B cell (primary cell): Measurements from ENCODE around the gene HECTD2. TPM values are rescaled to one million over a fixed set of nuclear protein-coding genes. Genes with fewer than 3 reads are reported as not detected.

Experiments used
- ATAC-seq: fragments of 200-7000 bp; cut with Tn5 transposase; one replicate; pipeline ENCODE4 v1.10.0; 2021; ENCODE audit warnings: low read depth, mild to moderate bottlenecking, moderate number of reproducible peaks, moderate library complexity
- CTCF ChIA-PET: fragments of 350-600 bp; sonication (Branson Sonifier 250); formaldehyde crosslinking; loops from one replicate; lab custom pipeline; 2021; ENCODE audit warnings: antibody characterized with exemption, inconsistent platforms; lab: Charles Lee
- POLR2A ChIA-PET: fragments of 350-600 bp; sonication (Branson Sonifier 250); formaldehyde crosslinking; loops from one replicate; lab custom pipeline; 2021; ENCODE audit warnings: antibody characterized with exemption; lab: Charles Lee
- DNase-seq: peaks from one replicate; pipeline ENCODE4 v3.0.0; 2013
- H2AFZ ChIP-seq: 2 replicates; pipeline ENCODE4 v1.6.1; 2012; ENCODE audit warnings: mild to moderate bottlenecking, low read depth, low read length; ENCODE audit not compliant: insufficient read depth, poor library complexity, severe bottlenecking
- H3K27ac ChIP-seq, 2 donors: 1 replicate in 1 of 2; 2 replicates in 1 of 2; pipeline ENCODE4 v1.5.1; 2012 to 2013; ENCODE audit warnings: low read length in 2 of 2, mild to moderate bottlenecking in 2 of 2, moderate library complexity in 1 of 2
- H3K27me3 ChIP-seq, 4 experiments: fragments of 200-600 bp in 1 of 4; sonication (generic) in 1 of 4; replicated peaks in 1 of 4; 1 replicate in 2 of 4; 2 replicates in 2 of 4; pipeline versions ENCODE4 v1.6.1 to v1.7.0; 2013 to 2016; ENCODE audit warnings: low read length in 3 of 4, mild to moderate bottlenecking in 2 of 4, mixed read lengths in 1 of 4, moderate library complexity in 1 of 4; ENCODE audit not compliant: insufficient read depth in 4 of 4, control insufficient read depth in 3 of 4; ENCODE audit errors: control extremely low read depth in 1 of 4
- H3K36me3 ChIP-seq, 2 experiments: replicated peaks in 1 of 2; 1 replicate in 1 of 2; 2 replicates in 1 of 2; pipeline versions ENCODE4 v1.6.1 to v1.7.1; 2013; ENCODE audit warnings: low read length in 1 of 2; ENCODE audit not compliant: insufficient read depth in 2 of 2, control insufficient read depth in 1 of 2; ENCODE audit errors: control extremely low read depth in 1 of 2, extremely low read depth in 1 of 2
- H3K4me1 ChIP-seq, 2 donors: fragments of 200-600 bp in 1 of 2; sonication (generic) in 1 of 2; 1 replicate in 1 of 2; 2 replicates in 1 of 2; pipeline versions ENCODE4 v1.5.1 to v1.6.1; 2013 to 2017; ENCODE audit warnings: low read length in 2 of 2; ENCODE audit not compliant: control insufficient read depth in 2 of 2, insufficient read depth in 2 of 2
- H3K4me2 ChIP-seq: replicated peaks from 2 replicates; pipeline ENCODE3; 2012; ENCODE audit warnings: mild to moderate bottlenecking, low read depth, low read length; ENCODE audit not compliant: poor library complexity, severe bottlenecking
- H3K4me3 ChIP-seq, 5 experiments: fragments of 200-600 bp in 1 of 5; sonication (generic) in 1 of 5; 1 replicate in 3 of 5; 2 replicates in 2 of 5; pipeline versions ENCODE4 v1.5.1 to v1.7.0; 2011 to 2016; ENCODE audit warnings: low read length in 4 of 5, mild to moderate bottlenecking in 4 of 5, low read depth in 2 of 5, control low read depth in 1 of 5, moderate library complexity in 1 of 5; ENCODE audit not compliant: insufficient read depth in 1 of 5; ENCODE audit errors: control extremely low read depth in 1 of 5, extremely low read depth in 1 of 5
- H3K79me2 ChIP-seq: fragments of 200-600 bp; sonication (generic); one replicate; pipeline ENCODE4 v1.6.0; 2016; ENCODE audit warnings: low read length; ENCODE audit not compliant: control insufficient read depth, insufficient read depth
- H3K9ac ChIP-seq: fragments of 200-600 bp; sonication (generic); 2 replicates; pipeline ENCODE4 v1.6.1; 2017; ENCODE audit warnings: mild to moderate bottlenecking, low read length, moderate library complexity
- H3K9me3 ChIP-seq, 3 donors: one replicate each; pipeline versions ENCODE4 v1.6.1 to v1.7.1; 2013; ENCODE audit warnings: low read length in 2 of 3; ENCODE audit not compliant: control insufficient read depth in 2 of 3, insufficient read depth in 1 of 3; ENCODE audit errors: control extremely low read depth in 1 of 3
- H4K20me1 ChIP-seq: 2 replicates; pipeline ENCODE4 v1.6.0; 2012; ENCODE audit warnings: mild to moderate bottlenecking, low read length; ENCODE audit not compliant: insufficient read depth, control insufficient read depth, poor library complexity, severe bottlenecking
- H3K27ac Mint-ChIP-seq: one replicate; pipeline ENCODE4 v1.8.0; 2021; ENCODE audit warnings: mixed read lengths
- H3K27me3 Mint-ChIP-seq: one replicate; pipeline ENCODE4 v1.8.0; 2021; ENCODE audit warnings: mixed read lengths
- H3K4me1 Mint-ChIP-seq: one replicate; pipeline ENCODE4 v1.8.0; 2021; ENCODE audit warnings: mixed read lengths
- H3K4me3 Mint-ChIP-seq: one replicate; pipeline ENCODE4 v1.8.0; 2021; ENCODE audit warnings: mixed read lengths
- H3K9me3 Mint-ChIP-seq: one replicate; pipeline ENCODE4 v1.8.0; 2022; ENCODE audit warnings: mixed read lengths; ENCODE audit not compliant: insufficient read depth
- CTCF ChIP-seq: fragments of 200-600 bp; IDR thresholded peaks from one replicate; pipeline ENCODE4 v1.8.0; 2022; ENCODE audit warnings: antibody characterized with exemption, mild to moderate bottlenecking
- EZH2 ChIP-seq: IDR thresholded peaks from 2 replicates; pipeline ENCODE4 v1.6.1; 2012; ENCODE audit warnings: borderline replicate concordance, low read depth, mild to moderate bottlenecking, moderate library complexity, low read length; ENCODE audit not compliant: insufficient read depth, poor library complexity, severe bottlenecking
- WGBS: methylation state at CpG from one replicate; pipeline ENCODE4 v1.1.5; 2013; ENCODE audit warnings: missing lambda C conversion rate; ENCODE audit not compliant: insufficient coverage; 5-methylcytosine and 5-hydroxymethylcytosine counted together
- intact Hi-C: fragments of 100-400 bp; cut with micrococcal nuclease; formaldehyde crosslinking; loops from one replicate; pipeline ENCODE4 v1.10.0; 2022
- polyA plus RNA-seq: library from polyadenylated mRNA; depleted of rRNA; stranded (reverse); fragments of >200 nt; gene quantifications from 2 replicates; pipeline ENCODE4 v1.2.3, GENCODE V29; 2012
- total RNA-seq, 2 donors: library from RNA; stranded (reverse); fragments of 120-200 nt in 1 of 2; gene quantifications; 1 replicate in 1 of 2; 2 replicates in 1 of 2; pipeline versions ENCODE4 v1.2.3 to v1.2.4, GENCODE V29; 2013 to 2022

HECTD2 gene
- total and polyA plus RNA-seq, 2 donors (not counting 1 experiment from before 2014, with no cell fraction given) = 2.9 to 7.9 TPM

- no peaks in the 10 kb centered on the region for H3K79me2 ChIP-seq
- no peak overlapping the region for H3K4me3 ChIP-seq
- H3K4me1 Mint-ChIP-seq = no peaks in the 10 kb centered on the region
- no peak overlapping the region for H2AFZ ChIP-seq
- H3K9ac ChIP-seq = no peak overlapping the region
- DNase-seq (no peak), ATAC-seq (no peak)
- POLR2A ChIA-PET = no interaction called here
- TF ChIP-seq EZH2 = no peak
- no peak for TF ChIP-seq CTCF
- intact Hi-C loops = no loop called here
- H3K27ac ChIP-seq = no peak overlapping the region
- peaks cover 6% of the 10 kb centered on the region for H3K9me3 Mint-ChIP-seq
- H3K4me2 ChIP-seq = no peak overlapping the region
- H3K9me3 ChIP-seq = peaks cover 0 to 6% (median 0%) of the 10 kb centered on the region in 3 donors
- no peaks in the 10 kb centered on the region for H3K36me3 ChIP-seq
- H3K4me3 Mint-ChIP-seq = no peak overlapping the region
- CTCF ChIA-PET = no interaction called here
- H4K20me1 ChIP-seq = no peaks in the 10 kb centered on the region
- H3K27me3 ChIP-seq = no peaks in the 10 kb centered on the region
- no peaks in the 10 kb centered on the region for H3K4me1 ChIP-seq
- H3K27me3 Mint-ChIP-seq = no peaks in the 10 kb centered on the region
- no peak overlapping the region for H3K27ac Mint-ChIP-seq
- WGBS = no CpG with 5 or more reads among the region's 2 CpGs
Observed at GRCh38 chr10:91472911-91473310, 62.8 kb downstream of the HECTD2 start.

GRCh38 chr10:91474009-91474408 lies 63.9 kb downstream of the HECTD2 start:
- Histone ChIP-seq H3K4me2 (no peak overlapping the region), H4K20me1 (no peaks in the 10 kb centered on the region), H3K4me1 (no peaks in the 10 kb centered on the region), H3K9me3 (peaks cover 0 to 4% (median 0%) of the 10 kb centered on the region in 3 donors), H3K4me3 (no peak overlapping the region), H3K27me3 (no peaks in the 10 kb centered on the region), H2AFZ (no peak overlapping the region), H3K36me3 (no peaks in the 10 kb centered on the region), H3K9ac (no peak overlapping the region), H3K27ac (no peak overlapping the region), H3K79me2 (no peaks in the 10 kb centered on the region)
- intact Hi-C loops = no loop called here
- no peaks in the 10 kb centered on the region for H3K27me3 Mint-ChIP-seq
- H3K9me3 Mint-ChIP-seq = peaks cover 6% of the 10 kb centered on the region
- no peak overlapping the region for H3K27ac Mint-ChIP-seq
- ChIA-PET POLR2A (no interaction called here), CTCF (no interaction called here)
- WGBS = no CpG with 5 or more reads among the region's 1 CpG
- H3K4me1 Mint-ChIP-seq = no peaks in the 10 kb centered on the region
- H3K4me3 Mint-ChIP-seq = no peak overlapping the region
- no peak for DNase-seq
- no peak for ATAC-seq
- no peak for TF ChIP-seq EZH2
- TF ChIP-seq CTCF = no peak
